Cardiac muscle cell (in vitro differentiated cells and primary cell): ENCODE results near the gene SGMS1. TPM values are rescaled to one million over a fixed set of nuclear protein-coding genes. Genes with fewer than 3 reads are reported as not detected.
"Not testable (repeated sequence)": the region's sequence is repeated elsewhere in the genome, so short reads cannot be mapped to it uniquely, and the experiment has no call there.

ENCODE experiments used
- DNase-seq, 2 donors: peaks; one replicate each; pipeline versions ENCODE4 v3.0.0 to v3.0.0-alpha.2; 2010 to 2017; ENCODE audit warnings: low read depth in 1 of 2, low spot score in 1 of 2
- H3K27ac ChIP-seq: fragments of 200-600 bp; sonication (generic); 2 replicates; pipeline ENCODE4 v1.5.1; 2016
- H3K27me3 ChIP-seq: fragments of 200-600 bp; sonication (generic); 2 replicates; pipeline ENCODE4 v1.6.0; 2016; ENCODE audit warnings: control low read depth
- H3K36me3 ChIP-seq: fragments of 200-600 bp; sonication (generic); 2 replicates; pipeline ENCODE4 v1.5.1; 2016; ENCODE audit warnings: control low read depth
- H3K4me1 ChIP-seq: fragments of 200-600 bp; sonication (generic); 2 replicates; pipeline ENCODE4 v1.8.1; 2017; ENCODE audit warnings: low read depth, mild to moderate bottlenecking, mixed run types
- H3K4me3 ChIP-seq: fragments of 200-600 bp; sonication (generic); 2 replicates; pipeline ENCODE4 v1.5.1; 2016; ENCODE audit warnings: mild to moderate bottlenecking
- H3K9me3 ChIP-seq: fragments of 200-600 bp; sonication (generic); 2 replicates; pipeline ENCODE4 v1.5.1; 2017; ENCODE audit warnings: low read depth, mild to moderate bottlenecking, control low read depth
- CTCF ChIP-seq: IDR thresholded peaks from 2 replicates; pipeline ENCODE4 v1.5.1; 2012; ENCODE audit warnings: low read depth, mild to moderate bottlenecking, low read length
- polyA plus RNA-seq: library from polyadenylated mRNA; unstranded; fragments of >200 nt; fragmentation: Nextera tagmentation; extraction: Ambion mirVana; gene quantifications from 2 replicates; pipeline ENCODE4 v1.2.1, GENCODE V29; 2016
- total RNA-seq: library from RNA; depleted of rRNA; stranded (reverse); fragments of >200 nt; gene quantifications from 2 replicates; pipeline ENCODE4 v1.2.3, GENCODE V29; 2016

Gene SGMS1
- total and polyA plus RNA-seq, 2 experiments from 2014 or later, result 12.1 to 41.6 TPM

- Histone ChIP-seq H3K4me3 (no peak overlapping the region), H3K36me3 (no peaks in the 10 kb centered on the region), H3K27me3 (peaks cover 4% of the 10 kb centered on the region), H3K9me3 (no peaks in the 10 kb centered on the region), H3K4me1 (peaks cover 16% of the 10 kb centered on the region), H3K27ac (no peak overlapping the region)
- no peak for TF ChIP-seq CTCF
- no peak for DNase-seq
Measured at GRCh38 chr10:50508315-50509051, 115.3 kb downstream of the SGMS1 start.

DNA sequence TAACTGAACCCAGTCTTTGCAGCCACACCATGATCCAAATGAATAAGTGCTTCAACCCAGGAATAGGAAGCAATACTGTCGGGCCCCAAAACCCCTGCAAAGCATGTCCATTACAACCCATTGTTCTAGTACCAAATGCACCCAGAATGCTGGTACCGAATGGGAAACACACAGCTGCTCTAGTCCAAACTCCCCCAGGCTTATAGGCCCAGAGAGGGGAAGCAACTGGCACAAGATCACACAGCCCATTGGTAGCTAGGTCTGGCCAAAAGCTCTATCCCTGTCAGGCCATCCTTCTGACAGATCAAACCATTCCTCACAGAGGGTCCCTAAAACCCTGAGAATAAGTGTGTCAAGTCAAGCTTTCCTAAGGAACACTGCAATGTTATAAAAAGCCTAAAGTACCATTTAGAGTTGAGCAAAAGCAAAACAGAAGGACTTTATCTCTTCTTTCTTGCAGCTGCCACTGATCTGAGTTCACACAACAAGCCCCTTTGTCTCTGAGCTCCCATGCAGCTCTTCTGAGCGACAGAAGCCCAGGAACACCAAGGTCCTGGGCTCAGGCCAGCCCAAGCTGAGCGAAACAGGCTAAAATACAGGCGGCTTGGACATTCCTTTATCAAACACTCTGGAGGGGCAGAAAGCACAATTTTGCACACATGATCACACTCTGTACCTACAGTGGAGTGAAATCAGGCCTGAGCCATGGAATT lies 116.7 kb downstream of the SGMS1 start:
- no peak overlapping the region for H3K27ac ChIP-seq
- TF ChIP-seq CTCF, result no peak
- H3K27me3 ChIP-seq, result no peaks in the 10 kb centered on the region
- H3K4me3 ChIP-seq, result no peak overlapping the region
- H3K36me3 ChIP-seq, result no peaks in the 10 kb centered on the region
- no peaks in the 10 kb centered on the region for H3K9me3 ChIP-seq
- peaks cover 29% of the 10 kb centered on the region for H3K4me1 ChIP-seq
- peak in 1 of 2 donors; percentile 64 for DNase-seq

DNA sequence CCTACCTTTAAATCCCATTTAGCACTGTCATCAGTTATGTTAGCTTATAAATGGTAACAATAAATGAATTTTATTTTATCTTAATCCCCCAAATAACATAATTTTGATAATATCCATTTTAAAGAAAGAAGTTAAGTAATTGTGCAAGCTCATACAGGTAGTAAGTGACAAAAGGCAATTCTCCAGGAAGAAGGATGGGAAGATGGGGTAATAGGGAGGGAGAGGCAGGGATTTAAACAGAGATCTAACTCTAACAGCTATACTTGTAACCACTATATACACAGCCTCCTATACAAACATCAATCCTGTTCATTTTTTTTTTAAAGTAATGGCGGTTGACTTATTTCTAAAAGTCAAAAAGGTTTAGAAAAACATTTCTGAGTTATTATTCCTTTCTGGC lies 119.4 kb downstream of the SGMS1 start:
- Histone ChIP-seq H3K4me3 (no peak overlapping the region), H3K4me1 (peaks cover 35% of the 10 kb centered on the region)

GRCh38 chr10:50503661-50504320 lies 120.0 kb downstream of the SGMS1 start:
- no peak overlapping the region for H3K27ac ChIP-seq
- peaks cover 41% of the 10 kb centered on the region for H3K4me1 ChIP-seq

More for the DNA sequence above, 119.4 kb downstream of the SGMS1 start:
- no peak for DNase-seq
- H3K36me3 ChIP-seq, result no peaks in the 10 kb centered on the region
- H3K27me3 ChIP-seq, result no peaks in the 10 kb centered on the region
- no peak for TF ChIP-seq CTCF
- no peak overlapping the region for H3K27ac ChIP-seq
- no peaks in the 10 kb centered on the region for H3K9me3 ChIP-seq

DNA sequence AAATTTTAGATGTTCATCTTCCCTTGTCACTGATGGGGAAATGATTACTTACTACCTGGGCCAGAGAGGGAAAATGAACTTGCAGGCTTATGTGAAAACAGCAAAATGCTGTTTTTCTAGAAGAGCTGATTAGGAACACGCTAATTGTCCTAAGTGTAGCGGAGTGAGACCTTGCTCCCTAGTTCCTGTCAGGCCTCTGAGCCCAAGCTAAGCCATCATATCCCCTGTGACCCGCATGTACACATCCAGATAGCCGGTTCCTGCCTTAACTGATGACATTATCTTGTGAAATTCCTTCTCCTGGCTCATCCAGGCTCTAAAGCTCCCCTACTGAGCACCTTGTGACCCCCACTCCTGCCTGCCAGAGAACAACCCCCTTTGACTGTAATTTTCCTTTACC lies 120.6 kb downstream of the SGMS1 start:
- peaks cover 43% of the 10 kb centered on the region for H3K4me1 ChIP-seq
- not testable (repeated sequence) for H3K9me3 ChIP-seq, H3K27me3 ChIP-seq, DNase-seq, H3K27ac ChIP-seq, H3K4me3 ChIP-seq, H3K36me3 ChIP-seq

More at GRCh38 chr10:50503661-50504320, 120.0 kb downstream of the SGMS1 start:
- TF ChIP-seq CTCF, result no peak
- Histone ChIP-seq H3K4me3 (no peak overlapping the region), H3K36me3 (no peaks in the 10 kb centered on the region), H3K27me3 (no peaks in the 10 kb centered on the region), H3K9me3 (no peaks in the 10 kb centered on the region)
- DNase-seq, result no peak
